ENCODE data around the gene RIMBP3C.
"Not testable (repeated sequence)": the region's sequence is repeated elsewhere in the genome, so short reads cannot be mapped to it uniquely, and the experiment has no call there.

Gene RIMBP3C

GRCh38 chr22:21532863-21533648, 18.2 kb downstream of the RIMBP3C start:
- not testable (repeated sequence) for DNase-seq (ENCODE audit: insufficient read length, low spot score); FAIRE-seq

GRCh38 chr22:21531525-21531924, 19.7 kb downstream of the RIMBP3C start:
- DNase-seq (ENCODE audit: insufficient read length, low spot score); FAIRE-seq: not testable (repeated sequence)

- not testable (repeated sequence) for DNase-seq (ENCODE audit: insufficient read length, low spot score); FAIRE-seq
Observed at GRCh38 chr22:21526705-21527500, 24.4 kb downstream of the RIMBP3C start.

- not testable (repeated sequence) for DNase-seq (ENCODE audit: insufficient read length, low spot score); FAIRE-seq
Observed at GRCh38 chr22:21516970-21517764, 34.1 kb downstream of the RIMBP3C start.

GRCh38 chr22:21516522-21516921, 34.7 kb downstream of the RIMBP3C start:
- FAIRE-seq; DNase-seq (ENCODE audit: insufficient read length, low spot score): not testable (repeated sequence)

- DNase-seq (ENCODE audit: insufficient read length, low spot score); FAIRE-seq: not testable (repeated sequence)
Observed at GRCh38 chr22:21515234-21515633, 36.0 kb downstream of the RIMBP3C start.

- not testable (repeated sequence) for DNase-seq (ENCODE audit: insufficient read length, low spot score); FAIRE-seq
Observed at GRCh38 chr22:21514117-21514516, 37.1 kb downstream of the RIMBP3C start.

GRCh38 chr22:21512022-21512421, 39.2 kb downstream of the RIMBP3C start:
- not testable (repeated sequence) for FAIRE-seq; DNase-seq (ENCODE audit: insufficient read length, low spot score)

GRCh38 chr22:21510397-21510796, 40.9 kb downstream of the RIMBP3C start:
- DNase-seq (ENCODE audit: insufficient read length, low spot score); FAIRE-seq: not testable (repeated sequence)

- not testable (repeated sequence) for FAIRE-seq; DNase-seq (ENCODE audit: insufficient read length, low spot score)
Observed at GRCh38 chr22:21499623-21500506, 51.4 kb downstream of the RIMBP3C start.

- not testable (repeated sequence) for DNase-seq (ENCODE audit: insufficient read length, low spot score); FAIRE-seq
Observed at GRCh38 chr22:21498489-21498888, 52.8 kb downstream of the RIMBP3C start.

GRCh38 chr22:21497984-21498383, 53.3 kb downstream of the RIMBP3C start:
- not testable (repeated sequence) for DNase-seq (ENCODE audit: insufficient read length, low spot score); FAIRE-seq

All from HTR-8/SVneo (cell line).